GM21723 (cell line): Measurements from ENCODE around the gene MLPH.

Experiments
- ATAC-seq: cut with Tn5 transposase; IDR thresholded peaks from one replicate; pipeline ENCODE4 v1.9.1; 2021; ENCODE audit warnings: mild to moderate bottlenecking, moderate library complexity; ENCODE audit not compliant: unreplicated experiment

The MLPH gene

GRCh38 chr2:237599465-237600110, 112.5 kb downstream of the MLPH start:
- ATAC-seq: no peak

- ATAC-seq: no peak
These were observed 113.3 kb downstream of the MLPH start for GRCh38 chr2:237600205-237600846.

- no peak for ATAC-seq
These were observed 114.5 kb downstream of the MLPH start for GRCh38 chr2:237601453-237602116.

GRCh38 chr2:237602409-237602808, 115.4 kb downstream of the MLPH start:
- ATAC-seq: no peak

GRCh38 chr2:237603049-237603717, 116.1 kb downstream of the MLPH start:
- no peak for ATAC-seq

- ATAC-seq: peak; percentile 56
These were observed 116.8 kb downstream of the MLPH start for GRCh38 chr2:237603718-237604362.

GRCh38 chr2:237604391-237604790, 117.3 kb downstream of the MLPH start:
- ATAC-seq: no peak
